Measurements from ENCODE around the gene IFITM10. TPM values are rescaled to one million over a fixed set of nuclear protein-coding genes. Genes with fewer than 3 reads are reported as not detected.
A peak's percentile ranks its signal among the peaks of the same experiment; 100 is the strongest.

Gene IFITM10
- total RNA-seq, 1 donor from 2014 or later = 2.7 TPM

GRCh38 chr11:1782831-1783724 is 32.7 kb upstream of the IFITM10 start:
- no peaks in the 10 kb centered on the region for H3K4me1 Mint-ChIP-seq
- peaks cover 15% of the 10 kb centered on the region for H3K9me3 Mint-ChIP-seq
- TF ChIP-seq CTCF (IDR thresholded peaks at IDR 0.05; ENCODE audit: unreplicated experiment) = no peak
- H3K27me3 Mint-ChIP-seq (ENCODE audit: low read depth) = peaks cover 22% of the 10 kb centered on the region
- H3K4me3 Mint-ChIP-seq = no peak overlapping the region
- no peak overlapping the region for H3K27ac Mint-ChIP-seq
- DNase-seq (ENCODE audit: low spot score in 2 of 2, unreplicated experiment in 2 of 2) = peak in 1 of 2 experiments; percentile 34
- no peaks in the 10 kb centered on the region for H3K36me3 Mint-ChIP-seq

- Mint-ChIP-seq H3K27ac (no peak overlapping the region), H3K27me3 (ENCODE audit: low read depth) (peaks cover 22% of the 10 kb centered on the region), H3K4me3 (no peak overlapping the region), H3K36me3 (no peaks in the 10 kb centered on the region), H3K4me1 (no peaks in the 10 kb centered on the region), H3K9me3 (peaks cover 11% of the 10 kb centered on the region)
- no peak for TF ChIP-seq CTCF (IDR thresholded peaks at IDR 0.05; ENCODE audit: unreplicated experiment)
- peak in 1 of 2 experiments; percentile 34 for DNase-seq (ENCODE audit: low spot score in 2 of 2, unreplicated experiment in 2 of 2)
These were observed 31.7 kb upstream of the IFITM10 start for GRCh38 chr11:1782031-1782590.

GRCh38 chr11:1781593-1781975 is 31.2 kb upstream of the IFITM10 start:
- TF ChIP-seq CTCF (IDR thresholded peaks at IDR 0.05; ENCODE audit: unreplicated experiment) = no peak
- no peaks in the 10 kb centered on the region for H3K36me3 Mint-ChIP-seq
- peaks cover 8% of the 10 kb centered on the region for H3K9me3 Mint-ChIP-seq
- peaks cover 23% of the 10 kb centered on the region for H3K27me3 Mint-ChIP-seq (ENCODE audit: low read depth)
- no peak overlapping the region for H3K27ac Mint-ChIP-seq
- no peak overlapping the region for H3K4me3 Mint-ChIP-seq
- no peaks in the 10 kb centered on the region for H3K4me1 Mint-ChIP-seq
- DNase-seq (ENCODE audit: low spot score in 2 of 2, unreplicated experiment in 2 of 2) = no peak

DNA sequence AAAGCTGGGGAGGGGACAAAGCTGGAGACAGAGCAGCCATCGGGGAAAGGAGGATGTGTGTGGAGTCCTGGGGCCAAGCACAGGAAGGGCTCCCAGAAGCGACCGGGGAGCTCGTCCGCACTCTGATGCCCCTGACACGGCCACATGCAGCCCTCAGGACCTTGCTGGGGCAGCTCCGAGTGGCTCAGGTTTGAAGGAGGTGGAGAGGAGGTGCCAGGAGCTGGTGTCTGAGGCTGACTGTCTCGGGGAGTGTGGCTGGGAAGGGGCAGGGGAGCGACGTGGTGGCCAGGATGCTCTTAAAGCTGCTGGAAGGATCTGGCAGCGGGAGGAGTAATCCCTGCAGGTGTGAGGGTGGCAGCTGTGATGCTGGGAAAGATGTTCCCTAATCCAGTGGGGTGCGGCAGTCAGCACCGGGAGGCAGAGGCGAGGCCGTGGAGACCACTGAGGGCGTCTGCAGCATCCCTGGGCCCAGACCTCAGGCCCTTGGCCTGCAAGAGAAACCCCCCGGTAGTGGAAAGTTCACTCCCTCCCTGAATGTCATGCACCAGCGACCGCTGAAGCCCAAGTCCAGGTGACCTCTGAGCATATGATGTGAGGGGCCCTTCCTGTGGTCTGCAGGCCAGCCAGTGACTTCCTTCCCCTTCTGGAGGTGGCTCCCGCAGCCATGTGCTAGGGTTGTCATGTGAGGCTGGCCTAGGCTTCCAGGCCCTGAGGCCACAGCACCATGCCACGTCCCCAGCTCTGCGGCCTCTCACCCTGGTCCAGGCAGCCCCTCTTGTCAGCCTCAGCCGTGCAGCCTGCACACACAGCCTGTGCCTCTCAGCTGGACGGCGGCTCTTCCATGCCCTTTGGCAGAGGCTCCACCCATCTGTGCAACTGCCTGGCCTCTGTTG is 30.6 kb upstream of the IFITM10 start:
- H3K9me3 Mint-ChIP-seq = peaks cover 2% of the 10 kb centered on the region
- H3K36me3 Mint-ChIP-seq = no peaks in the 10 kb centered on the region
- H3K27ac Mint-ChIP-seq = no peak overlapping the region
- H3K4me3 Mint-ChIP-seq = no peak overlapping the region
- DNase-seq (ENCODE audit: low spot score in 2 of 2, unreplicated experiment in 2 of 2) = no peak
- no peaks in the 10 kb centered on the region for H3K4me1 Mint-ChIP-seq
- no peak for TF ChIP-seq CTCF (IDR thresholded peaks at IDR 0.05; ENCODE audit: unreplicated experiment)
- H3K27me3 Mint-ChIP-seq (ENCODE audit: low read depth) = peaks cover 23% of the 10 kb centered on the region

DNA sequence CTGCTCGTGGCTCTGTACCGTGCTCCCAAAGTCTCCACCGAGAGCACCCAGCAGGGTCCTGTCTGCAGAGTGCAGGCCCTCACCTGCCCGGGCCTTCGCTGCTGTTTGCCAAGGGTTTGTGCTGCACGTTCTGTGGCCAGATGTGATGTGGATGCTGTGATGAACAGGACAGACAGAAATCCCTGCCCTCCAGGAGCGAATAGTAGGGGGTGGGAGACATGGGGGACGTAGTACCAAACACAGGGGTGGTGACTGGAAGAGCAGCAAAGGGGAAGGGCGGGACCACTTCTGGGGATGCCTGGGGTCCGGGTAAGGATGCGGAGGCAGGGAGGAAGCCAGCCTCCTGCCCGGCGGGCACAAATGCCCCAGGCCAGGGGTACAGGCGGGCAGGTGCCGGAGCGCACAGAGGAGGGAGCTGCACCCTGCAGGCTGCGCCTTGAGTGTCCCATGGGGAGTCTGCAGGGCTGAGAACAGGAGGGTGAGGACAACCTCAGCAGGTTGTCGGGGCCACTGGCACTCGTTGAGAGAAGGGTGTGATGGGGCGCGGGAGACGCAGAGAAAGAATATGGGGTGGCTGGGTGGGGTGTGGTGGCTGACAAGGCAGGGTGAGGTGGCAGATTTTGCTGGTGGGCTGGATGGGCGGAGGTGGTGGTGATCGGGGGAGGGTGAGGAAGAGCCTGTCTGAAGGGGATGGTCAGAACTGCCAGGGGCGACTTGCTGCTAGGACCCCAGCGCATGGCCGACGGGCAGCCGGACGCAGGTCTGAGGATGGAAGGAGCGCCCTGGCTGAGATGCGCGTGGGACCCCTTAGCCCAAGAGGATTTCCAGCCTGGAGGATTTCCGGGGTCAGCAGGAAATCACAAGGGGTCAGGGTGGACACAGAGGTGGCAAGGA is 29.7 kb upstream of the IFITM10 start:
- DNase-seq (ENCODE audit: low spot score in 2 of 2, unreplicated experiment in 2 of 2) = no peak
- no peak overlapping the region for H3K27ac Mint-ChIP-seq
- no peaks in the 10 kb centered on the region for H3K9me3 Mint-ChIP-seq
- no peaks in the 10 kb centered on the region for H3K36me3 Mint-ChIP-seq
- H3K27me3 Mint-ChIP-seq (ENCODE audit: low read depth) = peaks cover 22% of the 10 kb centered on the region
- no peaks in the 10 kb centered on the region for H3K4me1 Mint-ChIP-seq
- TF ChIP-seq CTCF (IDR thresholded peaks at IDR 0.05; ENCODE audit: unreplicated experiment) = no peak
- no peak overlapping the region for H3K4me3 Mint-ChIP-seq

Data from mesothelial cell of epicardium (in vitro differentiated cells).